ENCODE results near the gene UPB1. TPM values are rescaled to one million over a fixed set of nuclear protein-coding genes. Genes with fewer than 3 reads are reported as not detected.
"Not testable (repeated sequence)": the region's sequence is repeated elsewhere in the genome, so short reads cannot be mapped to it uniquely, and the experiment has no call there.

Gene UPB1
- total RNA-seq, 1 experiment from 2014 or later, result 0.51 TPM

DNA sequence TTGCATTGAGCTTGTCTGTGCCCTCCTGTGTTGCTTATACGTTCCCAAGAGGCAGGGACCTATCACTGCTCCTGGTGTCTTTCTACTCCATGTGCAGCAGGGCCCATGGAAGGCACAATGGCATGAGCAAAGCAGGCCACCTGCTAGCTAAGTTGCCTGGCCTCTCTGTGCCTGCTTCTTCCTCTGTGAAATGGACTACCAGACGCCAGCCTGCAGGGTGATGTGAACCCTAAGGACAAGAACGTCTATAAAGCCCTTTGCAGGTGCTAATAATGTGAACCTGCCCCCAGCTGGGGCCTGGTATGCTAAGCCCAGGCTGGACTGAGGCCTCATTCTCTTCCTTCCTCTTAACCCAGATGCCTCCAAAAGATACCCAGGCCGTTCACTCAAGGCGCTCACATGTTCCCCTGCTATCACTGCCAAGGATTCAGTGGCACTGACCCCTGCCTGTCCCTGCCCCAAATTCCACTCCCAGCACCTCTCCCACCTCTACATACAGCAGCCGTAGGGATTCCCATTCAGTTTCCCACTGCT is 55.8 kb downstream of the UPB1 start:
- in situ Hi-C loops (cut with HindIII; ENCODE audit: low sequenced_read_pairs), result no loop called here

DNA sequence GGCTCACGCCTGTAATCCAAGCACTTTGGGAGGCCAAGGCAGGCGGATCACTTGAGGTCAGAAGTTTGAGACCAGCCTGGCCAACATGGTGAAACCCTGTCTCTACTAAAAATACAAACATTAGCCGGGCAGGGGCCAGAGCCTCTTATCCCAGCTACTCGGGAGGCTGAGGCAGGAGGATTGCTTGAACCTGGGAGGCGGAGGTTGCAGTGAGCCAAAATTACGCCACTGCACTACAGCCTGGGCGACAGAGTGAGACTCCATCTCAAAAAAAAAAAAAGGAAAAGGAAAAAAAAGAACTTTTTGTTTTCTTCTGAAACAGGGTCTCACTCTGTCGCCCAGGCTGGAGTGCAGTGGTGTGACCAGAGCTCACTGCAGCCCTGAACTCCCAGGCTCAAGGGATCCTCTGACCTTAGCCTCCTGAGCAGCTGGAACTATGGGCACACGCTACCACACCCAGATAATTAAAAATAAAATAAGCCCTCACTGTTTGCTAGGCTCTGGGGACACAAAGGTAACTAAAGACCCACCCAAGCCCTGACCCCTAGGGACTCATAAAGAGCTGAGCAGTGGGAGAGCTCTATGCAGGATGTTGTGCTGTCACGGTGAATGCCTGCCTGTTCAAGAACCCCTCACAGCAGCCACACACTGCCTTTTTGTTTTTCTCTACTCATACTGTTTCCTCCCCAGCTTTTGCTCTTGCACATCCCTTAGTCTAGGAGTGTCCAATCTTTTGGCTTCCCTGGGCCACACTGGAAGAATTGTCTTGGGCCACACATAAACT is 57.6 kb downstream of the UPB1 start:
- not testable (repeated sequence) for DNase-seq (ENCODE audit: low spot score)

More for the DNA sequence above, 55.8 kb downstream of the UPB1 start:
- DNase-seq (ENCODE audit: low spot score), result no peak

DNA sequence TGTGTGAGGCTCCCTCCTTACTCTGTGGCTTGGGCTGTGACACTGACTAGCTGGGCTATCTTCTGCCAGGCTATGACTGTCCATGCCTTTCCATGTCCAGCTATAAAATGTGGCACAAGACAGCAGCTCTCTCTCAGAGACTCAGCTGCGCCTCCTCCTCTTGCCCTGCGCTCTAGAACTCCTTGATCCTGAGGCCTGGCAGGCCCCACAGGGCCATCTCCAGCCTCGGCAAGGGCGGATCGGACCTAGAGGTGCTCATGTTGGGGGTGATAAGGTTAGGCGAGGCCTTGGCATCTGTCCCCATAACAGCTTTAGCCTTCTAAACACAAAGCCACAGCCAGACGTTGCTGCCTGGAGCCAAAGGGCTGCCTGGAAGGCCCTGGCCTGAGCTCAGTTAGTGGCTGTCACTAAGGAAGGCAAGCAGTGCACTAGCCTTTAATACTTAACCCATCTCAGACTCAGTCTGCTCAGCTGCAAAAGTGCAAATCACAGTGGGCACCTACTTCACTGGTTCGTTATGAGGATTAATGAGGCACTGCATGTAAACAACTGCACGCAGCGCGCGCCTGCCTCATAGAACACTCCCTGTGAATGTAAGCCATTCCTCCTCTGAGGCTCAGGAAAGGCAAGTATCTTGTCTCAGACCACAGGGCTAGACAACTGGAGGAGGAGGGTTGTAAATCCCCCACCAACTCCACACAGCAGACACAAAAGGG is 58.6 kb downstream of the UPB1 start:
- in situ Hi-C loops (cut with HindIII; ENCODE audit: low sequenced_read_pairs), result no loop called here
- DNase-seq (ENCODE audit: low spot score), result peak; percentile 25

More for the DNA sequence above, 57.6 kb downstream of the UPB1 start:
- in situ Hi-C loops (cut with HindIII; ENCODE audit: low sequenced_read_pairs), result not testable (repeated sequence)

DNA sequence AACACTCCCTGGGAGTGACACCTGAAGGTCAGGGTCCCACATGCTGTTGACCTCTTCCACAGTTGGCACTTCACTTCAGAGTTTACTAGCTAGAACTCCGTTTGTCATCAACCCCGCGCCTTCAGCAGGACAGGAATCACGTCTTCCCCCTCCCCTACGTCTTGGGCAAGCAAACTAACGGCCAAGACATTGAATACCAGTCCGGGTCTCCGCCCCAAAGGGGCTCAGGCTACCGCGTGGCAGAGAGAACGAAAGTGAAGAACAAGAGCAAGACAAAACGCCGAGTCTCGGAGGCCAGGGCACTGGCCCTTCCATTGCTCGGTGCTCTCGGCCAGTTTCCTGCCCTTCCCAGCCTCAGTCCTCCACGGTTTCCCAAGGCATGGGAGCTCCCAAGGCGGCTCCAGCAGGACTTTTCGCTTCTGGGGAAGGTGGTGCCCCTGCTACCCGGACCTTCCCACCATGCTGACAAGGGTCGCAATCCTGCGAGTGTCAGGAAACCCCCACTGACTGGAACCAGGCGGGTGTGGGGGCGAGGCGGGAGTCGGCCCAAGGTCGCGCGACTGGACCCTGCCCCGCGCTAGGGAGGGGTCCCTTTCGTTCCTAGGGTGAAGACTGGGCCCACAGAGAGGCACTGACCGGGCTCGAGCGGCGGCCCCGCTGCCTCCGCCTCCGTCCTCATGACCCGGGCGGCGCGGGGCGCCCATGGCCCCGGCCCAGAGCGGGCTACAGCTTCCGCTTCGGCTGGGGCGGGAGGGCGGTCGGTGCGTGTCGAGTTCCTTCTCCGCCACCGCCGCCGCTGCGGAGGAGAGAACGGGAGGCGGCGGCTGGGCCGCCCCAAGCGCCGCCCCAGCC is 59.4 kb downstream of the UPB1 start, which contains the start of gene GUCD1:
GUCD1 (minus strand) TSS at position 826 of the 852 bp plus-strand sequence; CDS start at position 679, 147 bp downstream.
- peak; percentile 16 for DNase-seq (ENCODE audit: low spot score)
- in situ Hi-C loops (cut with HindIII; ENCODE audit: low sequenced_read_pairs), result no loop called here

DNA sequence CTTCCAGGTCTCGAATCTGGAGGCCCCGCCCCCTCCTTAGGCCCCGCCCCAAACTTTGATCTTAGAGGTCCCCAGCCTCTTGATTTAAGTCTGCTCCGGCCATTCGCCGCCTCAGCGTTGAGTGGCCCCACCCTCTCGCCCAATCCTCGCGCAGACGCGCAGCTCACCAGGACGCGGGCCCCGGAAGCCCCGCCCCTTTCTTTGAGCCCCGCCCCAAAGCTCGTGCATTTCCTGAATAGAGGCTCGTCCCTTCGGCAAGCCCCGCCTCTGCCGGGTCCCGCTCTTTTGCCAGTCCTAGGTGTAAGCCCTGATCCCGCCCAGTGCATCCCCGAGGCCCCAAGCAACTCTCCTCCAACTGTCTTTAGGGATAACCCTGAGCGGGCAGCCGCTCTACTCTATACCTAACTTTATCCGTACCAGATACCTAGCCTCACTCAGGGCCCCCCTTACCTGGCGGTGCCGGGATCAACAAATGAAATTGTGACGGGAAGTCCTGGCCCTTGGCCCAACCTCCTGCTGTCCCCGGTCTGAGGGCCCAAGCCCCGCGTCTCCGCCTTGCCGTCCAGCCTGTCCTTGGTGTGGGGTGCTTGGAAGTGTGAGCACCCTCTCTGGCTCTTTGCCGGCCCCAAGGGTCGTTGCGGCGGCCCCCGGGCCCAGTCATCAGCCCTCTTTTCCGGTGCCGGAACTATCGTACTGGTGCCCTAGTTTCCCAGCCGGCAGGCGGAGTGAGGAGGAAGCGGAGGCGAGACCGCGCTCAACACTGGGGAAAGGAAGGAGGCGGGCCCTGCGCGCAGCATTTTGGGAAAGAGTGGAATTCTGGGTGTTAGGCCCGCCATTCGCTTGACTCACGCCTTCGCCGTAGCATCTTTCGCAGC is 60.3 kb downstream of the UPB1 start, which contains the start of gene SNRPD3:
SNRPD3 (plus strand) TSS at position 835 of the 875 bp plus-strand sequence. CDS start 1,676 bp downstream, outside the sequence.
- in situ Hi-C loops (cut with HindIII; ENCODE audit: low sequenced_read_pairs), result no loop called here
- peak; percentile 100 for DNase-seq (ENCODE audit: low spot score)

DNA sequence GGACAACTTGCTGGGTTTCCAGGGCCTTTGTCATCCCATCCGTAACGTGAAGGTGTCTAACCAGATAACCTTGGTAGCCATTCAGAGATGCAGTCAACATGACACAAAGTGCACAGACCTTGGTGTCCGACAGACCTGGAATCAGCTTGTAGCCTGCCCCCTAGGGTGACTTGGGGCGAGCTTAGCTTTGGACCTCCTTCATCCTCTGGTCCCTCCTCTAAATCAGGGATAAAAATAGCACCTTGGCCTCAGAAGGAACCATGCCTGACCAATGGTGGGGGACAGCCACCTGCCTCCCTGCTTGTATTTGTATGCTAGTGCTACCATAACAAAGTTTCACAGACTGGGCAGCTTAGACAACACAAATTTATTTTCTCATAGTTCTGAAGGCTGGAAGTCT is 64.3 kb downstream of the UPB1 start:
- in situ Hi-C loops (cut with HindIII; ENCODE audit: low sequenced_read_pairs), result no loop called here
- DNase-seq (ENCODE audit: low spot score), result no peak

DNA sequence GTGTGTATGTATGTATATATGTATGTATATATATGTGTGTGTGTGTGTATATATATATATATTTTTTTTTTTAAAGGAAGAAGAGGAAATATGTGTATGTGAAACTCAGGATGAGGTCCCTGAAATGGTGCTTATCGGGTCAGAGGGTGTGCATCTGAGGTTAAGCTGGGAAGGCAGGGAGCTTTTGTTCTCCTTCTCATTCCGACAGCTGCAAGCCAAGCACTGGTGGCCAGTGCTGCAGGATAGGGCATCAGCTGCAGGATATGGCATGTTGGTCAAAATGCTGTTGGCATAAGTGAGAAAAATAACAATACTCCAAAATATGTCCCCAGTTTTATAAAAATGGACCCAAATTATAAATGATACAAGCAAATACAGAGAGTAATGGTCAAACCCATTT is 68.1 kb downstream of the UPB1 start:
- in situ Hi-C loops (cut with HindIII; ENCODE audit: low sequenced_read_pairs), result no loop called here

DNA sequence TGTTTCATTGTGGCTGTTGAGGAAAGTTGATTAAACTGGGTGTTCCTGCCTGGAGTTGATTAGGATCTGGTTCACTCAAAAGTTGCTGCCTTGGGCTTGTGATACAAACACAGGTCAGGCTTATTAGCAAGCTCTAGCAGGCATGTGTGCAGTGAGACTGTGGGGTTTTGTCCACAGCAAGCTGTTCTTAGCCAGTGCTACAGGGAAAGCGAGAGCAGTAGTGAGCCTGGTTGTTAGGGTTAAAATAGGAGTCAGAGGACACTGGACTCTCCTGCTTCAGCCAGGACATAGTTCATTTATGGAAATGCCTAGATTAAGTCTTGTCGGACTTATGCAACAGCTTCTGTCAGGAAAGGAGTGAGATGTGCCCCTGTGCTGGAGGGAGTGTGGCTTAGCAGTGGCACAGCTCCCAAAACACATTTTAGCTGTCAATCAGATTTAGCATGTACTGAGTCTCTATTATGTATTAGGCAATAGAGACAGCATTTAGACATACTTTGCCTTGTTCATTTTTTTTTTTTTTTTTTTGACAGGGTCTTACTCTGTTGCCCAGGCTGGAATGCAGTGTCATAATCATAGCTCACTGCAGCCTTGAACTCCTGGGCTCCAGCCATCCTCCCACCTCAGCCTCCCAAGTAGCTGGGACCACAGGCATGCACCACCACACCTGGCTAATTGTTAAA is 69.4 kb downstream of the UPB1 start:
- in situ Hi-C loops (cut with HindIII; ENCODE audit: low sequenced_read_pairs), result no loop called here

More for the DNA sequence above, 68.1 kb downstream of the UPB1 start:
- DNase-seq (ENCODE audit: low spot score), result no peak

DNA sequence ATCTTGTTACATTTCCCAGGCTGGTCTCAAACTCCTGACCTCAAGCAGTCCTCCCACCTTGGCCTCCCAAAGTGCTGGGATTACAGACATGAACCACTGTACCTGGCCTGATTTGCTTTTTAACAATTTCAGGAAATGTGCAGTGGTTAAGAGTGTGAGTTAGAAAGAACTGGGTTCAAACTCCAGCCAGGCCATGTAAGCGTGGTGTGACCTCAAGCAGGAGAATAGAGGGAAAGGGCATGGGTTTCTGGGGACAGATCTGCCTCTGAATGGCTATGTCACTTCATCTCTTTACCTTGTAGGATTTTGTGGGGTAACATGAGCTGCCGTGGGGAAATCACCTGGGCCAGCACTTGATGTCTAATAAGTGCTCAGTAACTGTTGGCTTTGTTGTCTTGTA is 69.9 kb downstream of the UPB1 start:
- in situ Hi-C loops (cut with HindIII; ENCODE audit: low sequenced_read_pairs), result no loop called here

More for the DNA sequence above, 69.4 kb downstream of the UPB1 start:
- no peak for DNase-seq (ENCODE audit: low spot score)

DNA sequence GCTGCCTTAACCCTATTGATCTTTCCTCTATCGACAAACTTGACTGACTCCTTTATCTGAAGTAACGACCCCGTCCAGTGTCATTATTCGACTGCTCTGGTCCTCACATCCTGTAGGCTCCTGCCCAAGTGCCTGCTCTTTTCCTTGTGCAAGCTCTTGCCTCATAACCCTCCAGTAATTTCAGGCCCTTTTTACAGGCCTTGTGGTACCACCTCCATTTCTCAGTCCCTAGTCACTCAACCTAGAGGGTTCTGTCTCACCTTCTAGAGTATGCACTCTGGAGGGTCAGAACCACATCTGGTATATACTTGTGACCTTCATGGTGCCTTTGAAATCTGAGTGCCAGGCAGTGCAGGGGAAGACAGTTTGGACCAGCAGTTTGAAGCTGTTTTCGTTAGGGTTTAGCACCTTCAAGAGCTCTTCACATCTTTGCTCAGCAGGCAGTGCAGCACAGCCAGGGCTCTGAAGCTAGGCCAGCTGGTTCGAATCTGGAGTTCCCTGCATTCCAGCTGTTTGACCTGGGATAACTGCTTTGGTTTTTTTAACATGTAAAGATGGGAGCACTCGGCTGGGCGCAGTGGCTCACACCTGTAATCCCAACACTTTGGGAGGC is 71.9 kb downstream of the UPB1 start:
- no peak for DNase-seq (ENCODE audit: low spot score)

More for the DNA sequence above, 69.9 kb downstream of the UPB1 start:
- DNase-seq (ENCODE audit: low spot score), result no peak

DNA sequence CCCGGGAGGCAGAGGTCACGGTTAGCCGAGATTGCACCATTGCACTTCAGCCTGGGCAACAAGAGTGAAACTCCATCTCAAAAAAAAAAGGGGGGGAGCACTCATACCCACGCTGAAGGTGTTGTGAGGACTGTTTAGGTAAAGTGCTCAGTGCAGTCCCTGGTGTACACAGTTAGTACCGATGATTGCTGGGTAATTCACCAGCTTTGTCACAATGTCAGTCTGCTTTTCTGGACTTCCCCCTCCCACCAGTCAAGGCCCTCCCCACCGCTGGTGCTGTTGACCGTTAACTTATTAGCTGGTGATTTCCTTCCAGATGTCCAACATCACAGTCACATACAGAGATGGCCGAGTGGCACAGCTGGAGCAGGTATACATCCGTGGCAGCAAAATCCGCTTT is 72.5 kb downstream of the UPB1 start:
- in situ Hi-C loops (cut with HindIII; ENCODE audit: low sequenced_read_pairs), result no loop called here
- no peak for DNase-seq (ENCODE audit: low spot score)

More for the DNA sequence above, 71.9 kb downstream of the UPB1 start:
- in situ Hi-C loops (cut with HindIII; ENCODE audit: low sequenced_read_pairs), result no loop called here

DNA sequence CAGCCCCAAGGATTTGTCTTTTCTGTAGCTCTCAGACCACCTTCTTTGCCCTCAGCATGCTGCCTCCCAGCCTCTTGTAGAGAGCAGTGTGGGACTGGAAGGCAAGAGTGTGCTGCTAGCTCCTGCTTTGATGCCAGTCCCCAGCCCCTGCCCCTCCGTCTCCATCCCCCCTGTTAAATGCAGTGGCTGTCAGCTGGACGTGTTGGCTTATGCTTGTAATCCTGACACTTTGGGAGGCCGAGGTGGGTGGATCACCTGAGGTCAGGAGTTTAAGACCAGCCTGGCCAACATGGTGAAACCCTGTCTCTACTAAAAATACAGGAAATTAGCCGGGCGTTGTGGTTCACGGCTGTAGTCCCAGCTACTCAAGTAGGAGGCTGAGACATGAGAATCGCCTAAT is 76.1 kb downstream of the UPB1 start:
- no peak for DNase-seq (ENCODE audit: low spot score)
- in situ Hi-C loops (cut with HindIII; ENCODE audit: low sequenced_read_pairs), result no loop called here

DNA sequence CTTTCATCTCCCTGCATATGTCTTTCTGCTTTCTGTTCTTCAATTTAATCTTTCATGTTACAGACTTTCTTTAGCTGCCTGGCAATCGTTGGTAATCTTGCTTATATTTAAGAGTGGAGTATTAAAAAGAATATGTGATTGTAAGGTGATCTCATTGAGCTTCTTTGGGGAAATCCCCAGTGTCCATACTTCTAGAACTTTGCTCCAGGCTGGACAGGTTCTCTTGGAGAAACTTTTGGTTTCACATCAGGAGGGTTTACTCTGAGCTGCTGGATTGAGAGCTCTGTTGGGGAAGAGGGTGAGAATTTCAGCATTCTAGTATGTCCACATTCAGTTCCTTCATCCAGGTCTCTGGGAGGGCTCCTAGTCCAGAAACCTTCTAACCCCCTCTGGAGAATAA is 81.6 kb downstream of the UPB1 start:
- no peak for DNase-seq (ENCODE audit: low spot score)

More for the DNA sequence above, 81.6 kb downstream of the UPB1 start:
- in situ Hi-C loops (cut with HindIII; ENCODE audit: low sequenced_read_pairs), result no loop called here

Measured in G401 (cell line).